Activated naive CD8-positive, alpha-beta T cell treated with anti-CD3 and anti-CD28 coated beads, Interleukin-2, amount 10 ng/mL, durations not matched to agents 7 days and 5 days (primary cell): ENCODE data around the gene ABCB6. TPM values are rescaled to one million over a fixed set of nuclear protein-coding genes. Genes with fewer than 3 reads are reported as not detected.

ENCODE experiments used
- ATAC-seq: fragments of 150-1000 bp; cut with Tn5 transposase; one replicate; pipeline ENCODE4 v1.10.0; 2021; ENCODE audit warnings: low read depth, moderate library complexity
- POLR2A ChIA-PET: fragments of 350-600 bp; sonication (Branson Sonifier 250); formaldehyde crosslinking; loops from one replicate; lab custom pipeline; 2021; ENCODE audit warnings: antibody characterized with exemption; lab: Charles Lee
- DNase-seq: peaks from one replicate; pipeline ENCODE4 v3.0.0; 2021
- H3K27ac Mint-ChIP-seq: one replicate; pipeline ENCODE4 v1.8.0; 2022; ENCODE audit warnings: mild to moderate bottlenecking, mixed read lengths
- H3K27me3 Mint-ChIP-seq: one replicate; pipeline ENCODE4 v1.8.0; 2022; ENCODE audit warnings: mild to moderate bottlenecking, moderate library complexity, mixed read lengths
- H3K36me3 Mint-ChIP-seq: one replicate; pipeline ENCODE4 v1.8.0; 2021; ENCODE audit warnings: mild to moderate bottlenecking, mixed read lengths
- H3K4me1 Mint-ChIP-seq: one replicate; pipeline ENCODE4 v1.8.0; 2021; ENCODE audit warnings: mixed read lengths
- H3K4me3 Mint-ChIP-seq: one replicate; pipeline ENCODE4 v1.8.0; 2022; ENCODE audit warnings: mild to moderate bottlenecking, moderate library complexity, mixed read lengths
- H3K9me3 Mint-ChIP-seq: one replicate; pipeline ENCODE4 v1.8.0; 2021; ENCODE audit warnings: mixed read lengths
- total RNA-seq, 2 experiments: library from RNA; stranded (reverse); gene quantifications; one replicate each; pipeline ENCODE4 v1.2.3, GENCODE V29; 2021

The ABCB6 gene
- total RNA-seq, 2 experiments from 2014 or later: 13.1 to 14.3 TPM

GRCh38 chr2:219175928-219176817 is 42.6 kb downstream of the ABCB6 start:
- peaks cover 52% of the 10 kb centered on the region for H3K4me1 Mint-ChIP-seq
- H3K27ac Mint-ChIP-seq: peak overlapping the region; percentile 79
- H3K4me3 Mint-ChIP-seq: peak overlapping the region; percentile 97
- ATAC-seq (peak; percentile 20), DNase-seq (peak; percentile 59)
- no peaks in the 10 kb centered on the region for H3K9me3 Mint-ChIP-seq
- no peaks in the 10 kb centered on the region for H3K27me3 Mint-ChIP-seq
- H3K36me3 Mint-ChIP-seq: peaks cover 26% of the 10 kb centered on the region
- POLR2A ChIA-PET: interaction anchor here (0.6 to 4.7 kb wide), 22 partner anchors 9 to 212 kb away, joined by 3 to 92 read pairs (median 4); partner anchors contain the start of genes ANKZF1, ATG9A, DNPEP and NHEJ1

GRCh38 chr2:219175486-219175885 is 43.3 kb downstream of the ABCB6 start:
- peak overlapping the region; percentile 97 for H3K4me3 Mint-ChIP-seq
- ATAC-seq (no peak), DNase-seq (no peak)
- H3K36me3 Mint-ChIP-seq: peaks cover 21% of the 10 kb centered on the region
- H3K4me1 Mint-ChIP-seq: peaks cover 45% of the 10 kb centered on the region
- POLR2A ChIA-PET: interaction anchor here (0.7 to 4.7 kb wide), 13 partner anchors 9 to 212 kb away, joined by 3 to 92 read pairs (median 10); partner anchors contain the start of genes ANKZF1, ATG9A, DNPEP and TUBA4A
- peak overlapping the region; percentile 58 for H3K27ac Mint-ChIP-seq
- no peaks in the 10 kb centered on the region for H3K9me3 Mint-ChIP-seq
- no peaks in the 10 kb centered on the region for H3K27me3 Mint-ChIP-seq

GRCh38 chr2:219174801-219175200 is 44.0 kb downstream of the ABCB6 start:
- Mint-ChIP-seq H3K4me3 (peak overlapping the region; percentile 97), H3K4me1 (peaks cover 41% of the 10 kb centered on the region), H3K36me3 (peaks cover 18% of the 10 kb centered on the region), H3K27me3 (no peaks in the 10 kb centered on the region), H3K9me3 (no peaks in the 10 kb centered on the region), H3K27ac (peak overlapping the region; percentile 18)
- ATAC-seq (no peak), DNase-seq (no peak)
- POLR2A ChIA-PET: interaction anchor here (1.1 to 4.7 kb wide), 5 partner anchors 25 to 213 kb away, joined by 3 to 92 read pairs (median 42); partner anchors contain the start of genes DNPEP, TUBA4A, TUBA4B and ZFAND2B

GRCh38 chr2:219174146-219174545 is 44.6 kb downstream of the ABCB6 start:
- Mint-ChIP-seq H3K4me3 (peak overlapping the region; percentile 97), H3K4me1 (peaks cover 37% of the 10 kb centered on the region), H3K36me3 (peaks cover 15% of the 10 kb centered on the region), H3K27ac (peak overlapping the region; percentile 67), H3K27me3 (no peaks in the 10 kb centered on the region), H3K9me3 (no peaks in the 10 kb centered on the region)
- ATAC-seq: no peak
- DNase-seq: no peak
- POLR2A ChIA-PET: interaction anchor here (0.9 to 4.7 kb wide), 5 partner anchors 10 to 77 kb away, joined by 3 to 56 read pairs (median 4); partner anchors contain the start of genes TUBA4A and TUBA4B

GRCh38 chr2:219173176-219173575 is 45.6 kb downstream of the ABCB6 start:
- POLR2A ChIA-PET: interaction anchor here (0.9 to 4.7 kb wide), 5 partner anchors 9 to 78 kb away, joined by 3 to 56 read pairs (median 4); partner anchors contain the start of genes TUBA4A, TUBA4B and ZFAND2B
- H3K27me3 Mint-ChIP-seq: no peaks in the 10 kb centered on the region
- ATAC-seq (no peak), DNase-seq (no peak)
- peaks cover 14% of the 10 kb centered on the region for H3K36me3 Mint-ChIP-seq
- H3K4me1 Mint-ChIP-seq: peaks cover 33% of the 10 kb centered on the region
- H3K9me3 Mint-ChIP-seq: no peaks in the 10 kb centered on the region
- H3K27ac Mint-ChIP-seq: no peak overlapping the region
- no peak overlapping the region for H3K4me3 Mint-ChIP-seq

- peaks cover 31% of the 10 kb centered on the region for H3K4me1 Mint-ChIP-seq
- H3K36me3 Mint-ChIP-seq: peaks cover 14% of the 10 kb centered on the region
- no peak for ATAC-seq
- no peak overlapping the region for H3K4me3 Mint-ChIP-seq
- DNase-seq: no peak
- POLR2A ChIA-PET: interaction anchor here (0.6 to 3.6 kb wide), 3 partner anchors 34 to 80 kb away, joined by 3 to 15 read pairs (median 7); partner anchors contain the start of genes TUBA4B and ZFAND2B
- no peaks in the 10 kb centered on the region for H3K27me3 Mint-ChIP-seq
- no peaks in the 10 kb centered on the region for H3K9me3 Mint-ChIP-seq
- H3K27ac Mint-ChIP-seq: no peak overlapping the region
Observed at GRCh38 chr2:219172231-219173154, 46.3 kb downstream of the ABCB6 start.

GRCh38 chr2:219171231-219171651 is 47.5 kb downstream of the ABCB6 start:
- Mint-ChIP-seq H3K27me3 (no peaks in the 10 kb centered on the region), H3K4me1 (peaks cover 27% of the 10 kb centered on the region), H3K9me3 (no peaks in the 10 kb centered on the region), H3K4me3 (no peak overlapping the region), H3K36me3 (peaks cover 19% of the 10 kb centered on the region), H3K27ac (no peak overlapping the region)
- POLR2A ChIA-PET: interaction anchor here (1.0 to 3.6 kb wide), 3 partner anchors 35 to 74 kb away, joined by 4 to 15 read pairs (median 7); partner anchors contain the start of genes GLB1L, STK16 and ZFAND2B
- DNase-seq (no peak), ATAC-seq (no peak)

GRCh38 chr2:219169930-219170654 is 48.7 kb downstream of the ABCB6 start, which contains the start of gene SLC23A3:
Gene SLC23A3 (minus strand): TSS chr2:219170029. CDS start chr2:219169984, 45 bp downstream.
- ATAC-seq (no peak), DNase-seq (no peak)
- POLR2A ChIA-PET: interaction anchor here (3.6 kb wide), 1 partner anchor 36 kb away, joined by 15 read pairs; the partner anchor contains the start of gene ZFAND2B
- Mint-ChIP-seq H3K36me3 (peaks cover 19% of the 10 kb centered on the region), H3K4me3 (no peak within 1 kb of the TSS), H3K9me3 (no peaks in the 10 kb centered on the region), H3K27ac (no peak within 1 kb of the TSS), H3K27me3 (no peaks in the 10 kb centered on the region), H3K4me1 (peaks cover 17% of the 10 kb centered on the region)

GRCh38 chr2:219168932-219169331 is 49.8 kb downstream of the ABCB6 start:
- Mint-ChIP-seq H3K27ac (no peak overlapping the region), H3K4me1 (peaks cover 6% of the 10 kb centered on the region), H3K27me3 (no peaks in the 10 kb centered on the region), H3K9me3 (no peaks in the 10 kb centered on the region), H3K4me3 (no peak overlapping the region), H3K36me3 (peaks cover 9% of the 10 kb centered on the region)
- ATAC-seq: no peak
- POLR2A ChIA-PET: no interaction called here
- no peak for DNase-seq

- DNase-seq (no peak), ATAC-seq (no peak)
- H3K4me1 Mint-ChIP-seq: peaks cover 5% of the 10 kb centered on the region
- H3K27ac Mint-ChIP-seq: no peak overlapping the region
- H3K27me3 Mint-ChIP-seq: no peaks in the 10 kb centered on the region
- no peak overlapping the region for H3K4me3 Mint-ChIP-seq
- POLR2A ChIA-PET: no interaction called here
- H3K9me3 Mint-ChIP-seq: no peaks in the 10 kb centered on the region
- H3K36me3 Mint-ChIP-seq: peaks cover 8% of the 10 kb centered on the region
Observed at GRCh38 chr2:219168526-219168925, 50.2 kb downstream of the ABCB6 start.

- POLR2A ChIA-PET: no interaction called here
- peaks cover 5% of the 10 kb centered on the region for H3K4me1 Mint-ChIP-seq
Observed at GRCh38 chr2:219167997-219168396, 50.8 kb downstream of the ABCB6 start.

More at GRCh38 chr2:219167997-219168396, 50.8 kb downstream of the ABCB6 start:
- no peaks in the 10 kb centered on the region for H3K9me3 Mint-ChIP-seq
- ATAC-seq: no peak
- H3K36me3 Mint-ChIP-seq: peaks cover 8% of the 10 kb centered on the region
- no peak for DNase-seq
- H3K27me3 Mint-ChIP-seq: no peaks in the 10 kb centered on the region
- H3K27ac Mint-ChIP-seq: no peak overlapping the region
- no peak overlapping the region for H3K4me3 Mint-ChIP-seq
